ENCODE results near the gene FAM120A. TPM values are rescaled to one million over a fixed set of nuclear protein-coding genes. Genes with fewer than 3 reads are reported as not detected.

The FAM120A gene
- total and polyA plus RNA-seq, 7 donors: 37.9 to 126 (median 70.1) TPM

DNA sequence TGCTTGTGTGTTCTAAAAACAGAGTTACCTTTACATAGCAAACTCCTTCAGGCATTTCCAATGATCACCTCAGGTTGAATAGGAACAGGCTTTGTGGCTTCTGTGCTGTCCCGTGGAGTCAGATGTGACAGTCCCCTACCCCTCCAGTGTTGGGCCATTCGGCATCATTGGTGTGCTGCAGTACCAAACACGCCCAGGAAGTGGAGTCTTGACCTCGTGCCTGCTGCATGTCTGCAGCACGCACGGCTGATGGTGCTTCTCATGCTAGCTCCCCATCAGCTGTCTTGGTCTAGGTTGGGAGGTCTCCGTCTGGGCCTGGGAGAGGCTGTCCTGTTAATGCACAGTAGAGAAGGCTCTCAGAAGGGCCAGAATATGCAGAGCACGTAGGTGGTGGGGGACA is 82.4 kb downstream of the FAM120A start:
- WGBS, 3 donors: 85 to 89% (median 86%) methylated on average over 8 of the region's 8 CpGs
- no peak for DNase-seq
- no peak for ATAC-seq

DNA sequence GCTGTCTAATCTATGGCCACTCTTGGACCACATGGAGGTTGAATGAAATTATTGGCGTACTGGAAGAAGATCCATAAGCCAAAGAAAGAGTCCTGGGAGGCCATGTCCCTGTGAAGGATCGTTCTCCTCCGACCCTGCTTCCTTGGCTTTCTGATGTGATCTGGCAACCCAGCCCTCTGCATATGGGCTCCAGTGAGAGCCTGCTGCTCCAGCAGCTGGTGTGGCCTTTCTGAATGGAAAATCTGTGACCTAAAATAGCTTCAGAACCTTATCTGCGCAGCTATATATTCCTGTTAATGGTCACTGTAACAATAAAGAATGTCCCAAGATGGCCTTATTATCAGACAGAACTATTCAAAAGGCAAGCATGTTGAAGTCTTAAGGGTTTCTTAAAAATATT is 84.7 kb downstream of the FAM120A start:
- intact Hi-C loops (cut with DNase I): no loop called here
- TF ChIP-seq CTCF (IDR thresholded peaks at IDR 0.05): no peak
- Histone ChIP-seq H3K4me3 (no peak overlapping the region), H3K27ac (no peak overlapping the region), H3K4me1 (peaks cover 24% of the 10 kb centered on the region), H3K36me3 (ENCODE audit: insufficient read depth in 1 of 2, low read depth in 1 of 2) (peaks cover 6 to 46% of the 10 kb centered on the region in 2 donors), H3K27me3 (ENCODE audit: insufficient read depth in 3 of 3, low read length in 2 of 3) (no peaks in the 10 kb centered on the region), H3K9me3 (no peaks in the 10 kb centered on the region)
- ATAC-seq (no peak), DNase-seq (no peak)
- 30 to 53% (median 40%) methylated on average over 4 of the region's 4 CpGs for WGBS, 3 donors

More for the DNA sequence above, 82.4 kb downstream of the FAM120A start:
- Histone ChIP-seq H3K27me3 (ENCODE audit: insufficient read depth in 3 of 3, low read length in 2 of 3) (no peaks in the 10 kb centered on the region), H3K27ac (no peak overlapping the region), H3K36me3 (ENCODE audit: insufficient read depth in 1 of 2, low read depth in 1 of 2) (peaks cover 9 to 50% of the 10 kb centered on the region in 2 donors), H3K4me3 (no peak overlapping the region), H3K9me3 (no peaks in the 10 kb centered on the region), H3K4me1 (peaks cover 22% of the 10 kb centered on the region)
- intact Hi-C loops (cut with DNase I): loop anchor here in 1 of 2 donors (5.0 kb wide), 1 partner anchor 82 kb away; the partner anchor contains the start of genes FAM120A and FAM120AOS
- TF ChIP-seq CTCF (IDR thresholded peaks at IDR 0.05): no peak

- H3K27me3 ChIP-seq (ENCODE audit: insufficient read depth in 3 of 3, low read length in 2 of 3): no peaks in the 10 kb centered on the region
- H3K9me3 ChIP-seq: no peaks in the 10 kb centered on the region
- no peak for DNase-seq
- TF ChIP-seq CTCF (IDR thresholded peaks at IDR 0.05): no peak
- H3K27ac ChIP-seq: no peak overlapping the region
- peaks cover 6 to 44% of the 10 kb centered on the region in 2 donors for H3K36me3 ChIP-seq (ENCODE audit: insufficient read depth in 1 of 2, low read depth in 1 of 2)
- 63 to 70% (median 64%) methylated on average over 9 of the region's 9 CpGs for WGBS, 3 donors
- ATAC-seq: peak; percentile 35 to 73 (median 59)
- peaks cover 27% of the 10 kb centered on the region for H3K4me1 ChIP-seq
- no peak overlapping the region for H3K4me3 ChIP-seq
- intact Hi-C loops (cut with DNase I): no loop called here
Observed at GRCh38 chr9:93536874-93537273, 85.4 kb downstream of the FAM120A start.

DNA sequence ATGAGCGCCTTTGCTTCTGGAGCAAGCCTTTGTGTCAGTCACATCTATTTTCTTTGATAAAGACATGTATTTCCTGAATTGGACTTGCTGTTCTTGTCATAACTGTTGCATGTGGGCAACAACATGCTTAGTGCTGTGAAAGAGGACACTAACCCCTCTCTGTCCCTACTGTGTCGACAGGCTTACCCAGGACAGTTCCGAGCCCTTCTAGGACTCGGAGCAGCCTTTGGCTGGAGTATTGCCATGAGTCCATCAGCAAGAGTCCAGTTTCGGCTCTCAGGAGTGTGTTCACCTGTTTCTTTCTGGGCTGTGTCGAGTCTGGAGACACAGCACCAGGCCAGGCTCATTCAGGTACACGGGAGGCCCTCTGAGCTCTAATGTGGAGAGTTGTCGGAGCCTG is 88.8 kb downstream of the FAM120A start:
- Histone ChIP-seq H3K36me3 (ENCODE audit: insufficient read depth in 1 of 2, low read depth in 1 of 2) (peaks cover 0 to 49% of the 10 kb centered on the region in 2 donors), H3K9me3 (no peaks in the 10 kb centered on the region), H3K4me3 (no peak overlapping the region), H3K27me3 (ENCODE audit: insufficient read depth in 3 of 3, low read length in 2 of 3) (no peaks in the 10 kb centered on the region), H3K4me1 (peaks cover 36% of the 10 kb centered on the region), H3K27ac (no peak overlapping the region)
- WGBS, 3 donors: 47 to 70% (median 50%) methylated on average over 8 of the region's 8 CpGs
- no peak for DNase-seq
- intact Hi-C loops (cut with DNase I): no loop called here
- ATAC-seq: peak; percentile 28 to 68 (median 56)
- no peak for TF ChIP-seq CTCF (IDR thresholded peaks at IDR 0.05)

DNA sequence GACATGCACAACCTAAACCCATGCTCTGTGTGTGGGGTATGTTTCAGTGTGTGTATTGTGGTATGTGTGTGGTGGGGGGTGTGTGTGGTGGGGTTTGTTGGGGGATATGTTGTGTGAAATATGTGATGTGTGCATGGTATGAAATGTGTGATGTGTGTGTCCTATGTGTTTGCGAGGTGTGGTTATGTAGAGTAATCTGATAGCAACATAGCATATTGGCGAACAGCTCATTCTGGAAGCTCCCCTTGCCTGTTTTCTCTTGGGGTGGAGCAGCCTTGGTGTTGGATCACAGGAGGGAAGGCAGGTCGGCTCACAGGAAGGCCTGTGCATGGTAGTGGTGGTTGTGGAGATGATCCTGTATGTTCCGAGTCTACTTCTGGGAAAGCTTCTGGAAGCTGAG is 89.5 kb downstream of the FAM120A start:
- TF ChIP-seq CTCF (IDR thresholded peaks at IDR 0.05): no peak
- no peak overlapping the region for H3K4me3 ChIP-seq
- DNase-seq: no peak
- H3K9me3 ChIP-seq: no peaks in the 10 kb centered on the region
- intact Hi-C loops (cut with DNase I): no loop called here
- H3K36me3 ChIP-seq (ENCODE audit: insufficient read depth in 1 of 2, low read depth in 1 of 2): peaks cover 0 to 46% of the 10 kb centered on the region in 2 donors
- peak overlapping the region; percentile 61 for H3K27ac ChIP-seq
- 36 to 74% (median 48%) methylated on average over 4 of the region's 4 CpGs for WGBS, 3 donors
- peak in 2 of 4 donors; percentile 46 to 55 for ATAC-seq
- no peaks in the 10 kb centered on the region for H3K27me3 ChIP-seq (ENCODE audit: insufficient read depth in 3 of 3, low read length in 2 of 3)
- peaks cover 29% of the 10 kb centered on the region for H3K4me1 ChIP-seq

All from psoas muscle (tissue), 8 donors.